ENCODE measurements around the gene IL12RB2.
A peak's percentile ranks its signal among the peaks of the same experiment; 100 is the strongest.

IL12RB2 gene

DNA sequence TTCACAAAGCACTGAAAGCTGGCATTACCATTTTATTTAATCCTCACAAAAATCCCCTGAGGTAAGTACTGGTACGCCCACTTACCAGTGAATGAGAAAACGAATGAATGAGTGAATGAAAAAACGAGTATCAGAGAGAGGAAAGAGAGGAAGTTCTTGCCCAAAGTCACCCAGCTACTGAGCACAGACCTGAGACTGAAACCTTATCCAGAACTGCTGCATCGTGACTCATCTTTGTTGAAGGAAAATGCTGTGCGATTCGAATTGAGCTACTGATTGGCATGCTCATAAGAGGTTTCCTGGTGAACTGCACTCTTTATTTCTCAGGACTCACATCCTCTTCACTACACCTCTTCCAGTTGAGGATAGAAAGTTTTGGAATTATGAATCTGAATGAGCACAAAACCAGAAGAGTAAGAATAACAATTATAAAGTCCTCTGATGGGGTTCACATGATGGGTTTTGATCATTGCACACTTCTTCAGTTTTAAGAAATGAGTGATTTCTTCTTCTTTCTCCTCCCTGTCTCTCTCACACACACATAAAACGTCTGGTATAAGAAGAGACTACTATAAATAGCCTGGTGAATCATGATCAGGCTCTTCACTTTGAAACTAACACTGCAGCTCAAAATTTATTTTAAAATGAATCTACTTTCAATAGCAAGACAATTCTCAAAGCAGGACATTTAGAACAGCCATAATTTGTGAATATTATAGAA, 32.1 kb downstream of the IL12RB2 start:
- Histone ChIP-seq H3K79me1 (ENCODE audit: low read length) (no peaks in the 10 kb centered on the region), H2BK5ac (ENCODE audit: low read depth, low read length, poor library complexity) (no peak overlapping the region), H3K14ac (ENCODE audit: low read length) (no peak overlapping the region), H3K4me3 (ENCODE audit: low read depth, low read length) (no peak overlapping the region), H2BK120ac (ENCODE audit: insufficient read depth, low read length, poor library complexity) (no peak overlapping the region), H3K36me3 (ENCODE audit: control insufficient read depth in 1 of 2, insufficient read depth in 2 of 2, low read length in 2 of 2) (no peaks in the 10 kb centered on the region), H3K27ac (ENCODE audit: low read depth, low read length) (no peak overlapping the region), H3K23ac (ENCODE audit: low read length) (no peak overlapping the region), H4K91ac (ENCODE audit: low read depth, low read length) (no peak overlapping the region), H3K4me1 (ENCODE audit: control insufficient read depth in 1 of 2, insufficient read depth in 2 of 2, low read length in 2 of 2) (no peaks in the 10 kb centered on the region), H3K4ac (ENCODE audit: low read depth, low read length) (no peak overlapping the region), H3K18ac (ENCODE audit: low read length) (no peak overlapping the region), H3K9me3 (ENCODE audit: insufficient read depth, low read depth, low read length) (peaks cover 2% of the 10 kb centered on the region), H3K9ac (ENCODE audit: low read length) (no peak overlapping the region), H2BK12ac (ENCODE audit: low read length) (no peak overlapping the region), H4K8ac (ENCODE audit: low read depth, low read length) (no peak overlapping the region), H3K4me2 (ENCODE audit: low read length) (no peak overlapping the region), H2AK5ac (ENCODE audit: low read length) (no peak overlapping the region), H3K79me2 (ENCODE audit: control insufficient read depth, insufficient read depth, low read length, poor library complexity) (no peaks in the 10 kb centered on the region), H2AFZ (ENCODE audit: insufficient read depth, low read length, poor library complexity) (no peak overlapping the region), H4K12ac (ENCODE audit: low read depth, low read length) (no peak overlapping the region), H3K27me3 (ENCODE audit: insufficient read depth, low read length) (no peaks in the 10 kb centered on the region)
- DNase-seq: peak in 1 of 2 donors; percentile 6
- no CpG with 5 or more reads among the region's 7 CpGs for WGBS (ENCODE audit: extremely low coverage, insufficient coverage, insufficient read length)

GRCh38 chr1:67342076-67342890, 34.6 kb downstream of the IL12RB2 start:
- no peak overlapping the region for H3K4ac ChIP-seq (ENCODE audit: low read depth, low read length)
- no peak overlapping the region for H2AK5ac ChIP-seq (ENCODE audit: low read length)
- WGBS (ENCODE audit: extremely low coverage, insufficient coverage, insufficient read length): 100% methylated on average over 1 of the region's 5 CpGs
- no peaks in the 10 kb centered on the region for H3K36me3 ChIP-seq (ENCODE audit: control insufficient read depth in 1 of 2, insufficient read depth in 2 of 2, low read length in 2 of 2)
- H3K4me3 ChIP-seq (ENCODE audit: low read depth, low read length): no peak overlapping the region
- no peak overlapping the region for H2BK120ac ChIP-seq (ENCODE audit: insufficient read depth, low read length, poor library complexity)
- no peaks in the 10 kb centered on the region for H3K79me1 ChIP-seq (ENCODE audit: low read length)
- H3K27ac ChIP-seq (ENCODE audit: low read depth, low read length): no peak overlapping the region
- no peak overlapping the region for H3K14ac ChIP-seq (ENCODE audit: low read length)
- H4K8ac ChIP-seq (ENCODE audit: low read depth, low read length): no peak overlapping the region
- H2BK5ac ChIP-seq (ENCODE audit: low read depth, low read length, poor library complexity): no peak overlapping the region
- H3K9ac ChIP-seq (ENCODE audit: low read length): no peak overlapping the region
- H3K9me3 ChIP-seq (ENCODE audit: insufficient read depth, low read depth, low read length): no peaks in the 10 kb centered on the region
- no peak overlapping the region for H4K12ac ChIP-seq (ENCODE audit: low read depth, low read length)
- H3K18ac ChIP-seq (ENCODE audit: low read length): no peak overlapping the region
- no peaks in the 10 kb centered on the region for H3K79me2 ChIP-seq (ENCODE audit: control insufficient read depth, insufficient read depth, low read length, poor library complexity)
- no peaks in the 10 kb centered on the region for H3K4me1 ChIP-seq (ENCODE audit: control insufficient read depth in 1 of 2, insufficient read depth in 2 of 2, low read length in 2 of 2)
- DNase-seq: no peak
- no peak overlapping the region for H3K23ac ChIP-seq (ENCODE audit: low read length)
- H2AFZ ChIP-seq (ENCODE audit: insufficient read depth, low read length, poor library complexity): no peak overlapping the region
- no peak overlapping the region for H3K4me2 ChIP-seq (ENCODE audit: low read length)
- no peak overlapping the region for H4K91ac ChIP-seq (ENCODE audit: low read depth, low read length)
- H2BK12ac ChIP-seq (ENCODE audit: low read length): no peak overlapping the region
- H3K27me3 ChIP-seq (ENCODE audit: insufficient read depth, low read length): no peaks in the 10 kb centered on the region

DNA sequence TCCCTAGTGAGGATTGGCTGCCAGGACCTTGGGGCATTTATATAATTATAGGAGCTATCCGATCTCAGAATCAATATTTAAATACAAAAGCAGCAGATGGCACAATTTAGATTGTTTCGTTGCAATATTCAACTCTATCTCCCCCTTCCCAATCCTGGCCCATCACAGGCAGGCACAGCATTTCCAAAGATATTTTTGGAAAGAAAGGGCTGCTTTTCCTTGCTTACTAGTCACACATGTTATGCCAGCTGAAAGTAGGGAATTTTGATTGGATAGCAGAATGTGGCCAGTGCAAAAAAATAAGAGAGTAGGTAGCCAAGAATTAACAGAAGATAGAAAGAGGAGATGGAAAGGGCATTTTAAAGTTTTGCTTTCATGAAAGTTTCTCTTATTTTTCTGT, 37.9 kb downstream of the IL12RB2 start:
- Histone ChIP-seq H3K79me2 (ENCODE audit: control insufficient read depth, insufficient read depth, low read length, poor library complexity) (no peaks in the 10 kb centered on the region), H3K4me2 (ENCODE audit: low read length) (no peak overlapping the region), H2BK12ac (ENCODE audit: low read length) (no peak overlapping the region), H2AK5ac (ENCODE audit: low read length) (no peak overlapping the region), H4K12ac (ENCODE audit: low read depth, low read length) (no peak overlapping the region), H3K27ac (ENCODE audit: low read depth, low read length) (no peak overlapping the region), H3K4me1 (ENCODE audit: control insufficient read depth in 1 of 2, insufficient read depth in 2 of 2, low read length in 2 of 2) (no peaks in the 10 kb centered on the region), H3K27me3 (ENCODE audit: insufficient read depth, low read length) (no peaks in the 10 kb centered on the region), H3K14ac (ENCODE audit: low read length) (no peak overlapping the region), H3K23ac (ENCODE audit: low read length) (no peak overlapping the region), H3K36me3 (ENCODE audit: control insufficient read depth in 1 of 2, insufficient read depth in 2 of 2, low read length in 2 of 2) (no peaks in the 10 kb centered on the region), H2BK120ac (ENCODE audit: insufficient read depth, low read length, poor library complexity) (no peak overlapping the region), H3K79me1 (ENCODE audit: low read length) (no peaks in the 10 kb centered on the region), H3K9ac (ENCODE audit: low read length) (no peak overlapping the region), H4K91ac (ENCODE audit: low read depth, low read length) (no peak overlapping the region), H4K8ac (ENCODE audit: low read depth, low read length) (no peak overlapping the region), H3K4me3 (ENCODE audit: low read depth, low read length) (no peak overlapping the region), H2AFZ (ENCODE audit: insufficient read depth, low read length, poor library complexity) (no peak overlapping the region), H3K18ac (ENCODE audit: low read length) (no peak overlapping the region), H2BK5ac (ENCODE audit: low read depth, low read length, poor library complexity) (no peak overlapping the region), H3K9me3 (ENCODE audit: insufficient read depth, low read depth, low read length) (no peaks in the 10 kb centered on the region), H3K4ac (ENCODE audit: low read depth, low read length) (no peak overlapping the region)
- WGBS (ENCODE audit: extremely low coverage, insufficient coverage, insufficient read length): no CpG with 5 or more reads among the region's 2 CpGs
- DNase-seq: no peak

DNA sequence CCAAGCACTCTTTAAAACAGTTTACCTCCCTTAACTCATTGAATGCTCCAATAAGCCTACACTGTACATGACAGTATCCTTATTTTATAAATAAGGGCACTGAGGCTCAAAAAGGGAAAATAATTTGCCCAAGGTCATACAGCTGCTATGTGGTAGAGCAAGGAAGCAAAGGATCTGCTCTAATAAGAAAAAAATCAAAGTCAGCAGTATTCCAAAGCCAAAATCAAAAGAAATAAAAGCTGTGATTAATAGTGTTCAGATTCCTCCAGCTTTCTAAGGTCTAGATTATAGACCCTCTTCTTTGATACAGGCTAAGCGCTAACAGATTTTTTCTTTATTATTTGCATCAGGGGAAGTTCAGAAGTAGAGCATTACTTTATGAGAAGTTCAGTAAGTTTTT, 39.3 kb downstream of the IL12RB2 start:
- Histone ChIP-seq H3K4me1 (ENCODE audit: control insufficient read depth in 1 of 2, insufficient read depth in 2 of 2, low read length in 2 of 2) (no peaks in the 10 kb centered on the region), H4K91ac (ENCODE audit: low read depth, low read length) (no peak overlapping the region), H3K4me3 (ENCODE audit: low read depth, low read length) (no peak overlapping the region), H3K23ac (ENCODE audit: low read length) (no peak overlapping the region), H3K9me3 (ENCODE audit: insufficient read depth, low read depth, low read length) (no peaks in the 10 kb centered on the region), H3K27me3 (ENCODE audit: insufficient read depth, low read length) (no peaks in the 10 kb centered on the region), H4K8ac (ENCODE audit: low read depth, low read length) (no peak overlapping the region), H3K79me1 (ENCODE audit: low read length) (no peaks in the 10 kb centered on the region), H3K4me2 (ENCODE audit: low read length) (no peak overlapping the region), H3K27ac (ENCODE audit: low read depth, low read length) (no peak overlapping the region), H2AFZ (ENCODE audit: insufficient read depth, low read length, poor library complexity) (no peak overlapping the region), H2AK5ac (ENCODE audit: low read length) (no peak overlapping the region), H2BK12ac (ENCODE audit: low read length) (no peak overlapping the region), H3K4ac (ENCODE audit: low read depth, low read length) (no peak overlapping the region), H2BK5ac (ENCODE audit: low read depth, low read length, poor library complexity) (no peak overlapping the region), H3K18ac (ENCODE audit: low read length) (no peak overlapping the region), H2BK120ac (ENCODE audit: insufficient read depth, low read length, poor library complexity) (no peak overlapping the region), H3K9ac (ENCODE audit: low read length) (no peak overlapping the region), H3K36me3 (ENCODE audit: control insufficient read depth in 1 of 2, insufficient read depth in 2 of 2, low read length in 2 of 2) (no peaks in the 10 kb centered on the region), H3K14ac (ENCODE audit: low read length) (no peak overlapping the region), H4K12ac (ENCODE audit: low read depth, low read length) (no peak overlapping the region), H3K79me2 (ENCODE audit: control insufficient read depth, insufficient read depth, low read length, poor library complexity) (no peaks in the 10 kb centered on the region)
- no peak for DNase-seq
- WGBS (ENCODE audit: extremely low coverage, insufficient coverage, insufficient read length): no CpG with 5 or more reads among the region's 1 CpG
